GM19238 (cell line): ENCODE measurements around the gene DNAI2.

Source experiments
- DNase-seq: peaks from one replicate; pipeline ENCODE4 v3.0.0; 2011; ENCODE audit warnings: low spot score; ENCODE audit not compliant: insufficient read length

DNAI2 gene

DNA sequence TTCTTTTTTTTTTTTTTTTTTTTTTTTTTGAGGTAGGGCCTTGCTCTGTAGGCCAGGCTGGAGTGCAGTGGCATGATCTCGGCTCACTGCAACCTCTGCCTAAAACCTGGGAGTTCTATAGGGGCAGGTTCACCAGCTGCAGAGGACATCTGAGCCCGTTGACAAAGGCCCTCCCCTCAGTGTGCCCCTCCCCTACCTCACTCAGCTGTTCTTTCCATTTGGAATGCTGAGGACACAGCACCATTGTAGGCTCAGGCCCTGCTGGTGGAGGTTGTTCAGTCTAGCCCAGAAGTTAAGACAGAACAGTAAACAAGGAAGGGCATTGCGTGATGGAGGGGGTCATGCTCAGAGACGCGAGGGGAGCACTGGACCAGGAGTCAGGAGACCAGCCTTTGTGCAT, 30.1 kb downstream of the DNAI2 start:
- no peak for DNase-seq

DNA sequence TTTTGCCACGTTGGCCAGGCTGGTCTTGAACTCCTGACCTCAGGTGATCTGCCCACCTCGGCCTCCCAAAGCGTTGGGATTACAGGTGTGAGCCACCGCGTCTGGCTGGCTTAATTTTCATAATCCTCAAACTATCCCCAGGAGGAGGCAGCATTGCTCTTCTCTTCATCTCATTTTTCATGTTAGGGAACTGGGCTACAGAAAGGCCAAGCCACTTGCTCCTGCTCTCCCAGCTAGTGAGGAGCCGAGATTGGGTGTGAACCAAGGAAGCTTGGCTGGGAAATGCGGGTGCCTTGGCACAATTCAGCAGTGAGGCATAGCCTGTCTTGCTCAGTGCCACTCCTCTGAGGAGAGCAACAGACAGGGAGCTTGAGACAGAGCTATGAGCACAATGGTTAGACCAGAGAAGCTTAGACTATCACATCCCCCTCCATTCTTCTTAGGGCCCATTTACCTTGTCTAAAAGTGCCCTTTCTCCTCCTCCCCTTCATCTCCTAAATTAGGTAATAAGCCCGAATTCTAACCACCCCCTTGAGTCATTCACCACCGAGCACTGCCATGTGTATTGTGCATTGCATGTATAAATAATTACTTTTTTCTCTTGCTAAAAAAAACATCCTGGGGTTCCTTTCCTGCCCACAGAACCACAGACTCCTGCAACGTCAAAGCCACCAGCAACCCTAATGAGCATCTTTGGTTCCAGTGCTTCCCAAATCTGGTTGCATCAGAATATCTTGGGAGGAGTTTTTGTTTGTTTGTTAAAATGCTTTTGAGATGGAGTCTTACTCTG, 32.0 kb downstream of the DNAI2 start:
- DNase-seq, result no peak

DNA sequence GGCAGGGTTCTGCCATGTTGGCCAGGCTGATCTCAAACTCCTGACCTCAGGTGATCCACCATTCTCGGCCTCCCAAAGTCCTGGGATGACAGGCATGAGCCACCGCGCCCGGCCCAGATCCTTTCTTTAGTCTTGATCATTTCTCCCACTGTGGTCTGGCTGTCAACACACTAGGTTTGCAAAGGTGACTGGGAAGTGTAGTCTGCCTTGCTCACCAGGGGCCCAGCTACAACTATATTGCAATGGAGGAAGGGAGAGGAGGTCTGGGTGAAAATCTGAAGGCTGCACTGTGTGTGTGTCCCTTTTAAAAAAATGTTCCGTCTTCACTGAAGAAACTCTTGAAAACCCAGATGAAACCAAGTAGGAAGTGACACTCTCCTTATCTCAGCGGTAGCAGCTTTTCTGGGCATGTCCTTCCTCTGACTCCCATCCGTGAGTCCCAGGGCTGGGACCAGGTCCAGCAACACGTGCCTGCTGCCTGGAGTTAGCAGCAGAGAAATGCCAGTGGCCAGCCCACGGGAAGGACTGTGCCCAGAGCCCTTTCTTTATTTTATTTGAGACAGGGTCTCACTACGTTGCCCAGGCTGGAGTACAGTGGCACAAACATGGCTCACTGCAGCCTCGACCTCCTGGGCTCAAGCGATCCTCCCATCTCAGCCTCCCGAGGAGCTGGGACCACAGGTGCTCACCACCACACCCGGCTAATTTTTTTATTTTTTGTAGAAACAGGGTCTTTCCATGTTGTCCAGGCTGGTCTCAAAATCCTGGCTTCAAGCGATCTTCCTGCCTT, 34.1 kb downstream of the DNAI2 start:
- DNase-seq, result no peak

DNA sequence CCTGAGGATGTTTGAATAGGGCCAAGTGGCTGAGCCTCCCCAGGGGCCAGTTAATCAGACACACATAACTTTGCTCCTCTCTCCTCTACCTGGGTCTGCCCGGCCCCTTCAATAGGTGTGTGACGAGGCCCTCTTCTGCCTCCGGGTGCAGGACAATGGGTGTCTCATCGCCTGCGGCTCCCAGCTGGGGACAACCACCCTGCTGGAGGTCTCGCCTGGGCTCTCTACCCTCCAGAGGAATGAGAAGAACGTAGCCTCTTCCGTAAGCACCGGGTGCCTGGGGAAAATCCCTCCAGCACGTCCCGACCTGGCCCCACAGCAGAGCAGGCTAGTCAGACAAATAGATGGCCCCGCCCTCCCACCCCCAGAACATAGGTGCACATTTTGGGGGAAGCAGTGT, 35.9 kb downstream of the DNAI2 start:
- no peak for DNase-seq

DNA sequence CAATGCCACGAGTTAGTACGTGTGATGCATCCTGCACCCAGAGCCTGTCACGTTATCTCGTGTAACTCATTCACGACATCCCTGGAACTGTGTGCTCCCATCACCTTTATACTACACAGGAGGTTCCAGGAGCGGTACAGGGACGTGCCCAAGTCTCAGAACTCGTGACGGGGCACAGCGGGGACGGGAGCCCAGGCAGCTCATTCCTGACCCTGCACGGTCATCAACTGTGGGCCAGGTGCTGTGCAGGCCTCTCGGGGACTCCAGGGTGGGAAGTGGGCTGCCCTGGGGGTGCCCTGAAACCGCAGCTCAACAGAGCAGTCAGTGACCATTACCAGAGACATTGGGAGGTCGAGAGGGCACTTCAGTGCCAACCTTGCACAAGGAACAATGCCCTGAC, 40.8 kb downstream of the DNAI2 start:
- DNase-seq, result no peak

DNA sequence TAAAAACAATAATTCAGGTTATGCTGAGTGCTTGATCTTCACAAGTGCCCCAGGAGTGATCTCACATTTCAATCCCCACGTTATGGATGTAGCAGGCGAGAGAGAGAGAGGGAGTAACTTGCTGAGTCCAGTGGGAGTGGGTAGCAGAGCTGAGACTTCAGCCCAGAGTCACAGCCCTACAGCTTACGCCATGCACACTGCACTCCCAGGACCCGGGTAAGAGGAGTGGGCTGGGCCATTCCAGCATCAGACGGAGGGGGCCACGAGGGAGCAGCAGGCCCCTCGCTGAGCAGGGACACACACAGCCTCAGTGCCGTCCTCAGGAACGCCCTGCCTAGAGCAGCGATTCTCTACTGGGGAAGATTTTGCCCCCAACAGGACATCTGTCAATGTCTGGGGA, 42.2 kb downstream of the DNAI2 start:
- no peak for DNase-seq

DNA sequence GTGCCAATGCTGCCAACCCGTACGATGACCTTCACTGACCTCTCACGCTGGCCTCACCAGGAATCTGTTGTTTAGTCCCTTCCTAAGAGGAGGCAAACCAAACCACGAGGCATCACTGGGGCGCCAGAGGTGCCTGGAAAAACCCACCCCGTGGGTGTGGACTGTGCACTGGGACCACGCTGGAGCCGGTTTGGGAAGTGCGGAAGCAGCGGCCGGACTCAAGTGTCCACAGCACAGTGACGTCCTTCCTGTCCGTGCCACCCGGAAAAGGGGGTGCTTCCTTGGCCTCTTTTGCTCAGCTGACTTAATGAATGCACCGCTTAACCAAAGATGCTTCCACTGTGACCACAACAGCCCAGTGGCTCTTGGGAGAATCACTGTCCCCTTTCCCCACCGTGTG, 43.0 kb downstream of the DNAI2 start:
- no peak for DNase-seq

DNA sequence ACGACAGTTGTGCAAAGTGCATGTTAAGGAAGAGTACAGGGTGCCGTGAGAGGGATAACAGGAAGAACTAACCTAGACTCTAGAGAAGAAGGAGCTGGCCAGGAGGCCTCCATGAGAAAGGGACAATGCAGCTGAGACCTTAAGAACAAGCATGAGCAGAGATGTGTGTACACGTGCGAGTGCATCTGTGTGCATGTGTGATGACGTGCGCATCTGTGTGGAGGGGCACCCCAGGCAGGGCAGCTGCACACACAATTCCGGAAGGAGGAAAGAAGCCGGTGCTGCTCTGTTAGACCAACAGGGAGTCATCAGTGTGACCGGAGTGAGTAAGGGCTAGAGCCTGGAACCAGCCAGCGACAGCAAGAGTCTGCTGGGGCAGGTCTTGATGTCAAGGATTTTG, 44.4 kb downstream of the DNAI2 start:
- DNase-seq, result no peak

DNA sequence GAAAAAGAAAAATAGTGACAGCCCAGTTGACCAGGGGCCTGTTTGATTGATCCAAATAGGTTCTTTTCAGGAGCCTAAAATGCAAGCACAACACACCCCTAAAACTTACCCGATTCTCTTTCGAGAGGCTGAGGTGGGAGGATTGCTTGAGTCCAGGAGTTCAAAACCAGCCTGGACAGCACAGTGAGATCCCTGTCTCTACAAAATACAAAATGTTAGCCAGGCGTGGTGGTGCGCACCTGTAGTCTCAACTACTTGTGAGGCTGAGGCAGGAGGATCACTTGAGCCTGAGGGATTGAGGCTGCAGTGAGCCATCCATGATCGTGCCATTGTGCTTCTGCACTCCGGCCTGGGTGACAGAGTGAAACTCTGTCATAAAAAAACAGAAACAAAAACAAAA, 50.5 kb downstream of the DNAI2 start:
- no peak for DNase-seq

DNA sequence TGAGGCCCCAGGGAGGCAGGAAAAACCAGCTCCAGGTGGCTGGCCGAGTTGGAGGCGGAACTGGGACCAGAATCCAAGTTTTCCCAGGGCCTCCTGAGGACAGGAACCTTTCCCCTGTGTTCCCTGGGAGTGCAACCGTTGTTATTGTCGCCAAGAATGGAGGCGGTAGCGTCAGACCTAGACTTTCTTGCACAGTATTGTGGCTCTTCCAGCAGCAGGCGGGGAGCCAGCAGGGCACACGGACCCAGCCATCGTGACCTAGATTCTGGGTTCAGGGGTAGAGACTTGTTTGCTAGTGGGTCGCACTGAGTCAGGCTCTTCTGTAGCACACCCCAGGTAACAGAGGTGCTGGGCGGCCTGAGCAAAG, 51.3 kb downstream of the DNAI2 start:
- DNase-seq, result no peak

DNA sequence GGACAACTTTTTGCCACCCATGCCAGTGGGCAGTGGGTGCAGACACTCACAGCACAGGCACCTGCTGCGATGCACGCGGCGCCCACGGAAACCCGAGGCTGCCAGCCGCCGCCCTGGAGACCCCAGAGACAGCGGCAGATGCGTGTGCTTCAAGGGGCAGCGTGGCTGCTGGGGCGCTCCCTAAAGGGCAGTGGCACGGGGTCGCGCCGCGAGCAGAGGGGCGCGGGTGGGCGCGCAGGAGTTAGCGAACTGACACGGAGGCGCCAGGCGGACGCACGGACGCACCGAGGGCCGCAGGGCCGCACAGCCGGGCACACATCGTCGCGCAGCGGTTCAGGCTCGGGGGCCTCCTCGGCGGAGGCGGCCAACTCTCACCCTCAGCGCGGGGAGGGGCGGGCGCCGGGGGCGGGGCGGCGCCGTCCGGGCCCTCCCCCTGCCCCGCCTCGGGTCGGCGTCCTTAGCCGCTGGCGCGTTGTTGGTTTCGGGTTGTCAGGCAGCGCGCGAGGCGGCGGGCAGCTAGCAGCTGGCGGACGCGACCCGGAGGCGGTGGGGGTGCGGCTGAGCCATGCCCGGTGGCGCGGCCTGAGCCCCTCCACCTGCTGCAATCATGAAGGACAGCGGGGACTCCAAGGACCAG, 51.8 kb downstream of the DNAI2 start, which contains the start of gene KIF19:
KIF19 (plus strand) TSS at position 484 of the 637 bp plus-strand sequence; CDS start at position 608, 124 bp downstream.
- DNase-seq, result peak; percentile 69

DNA sequence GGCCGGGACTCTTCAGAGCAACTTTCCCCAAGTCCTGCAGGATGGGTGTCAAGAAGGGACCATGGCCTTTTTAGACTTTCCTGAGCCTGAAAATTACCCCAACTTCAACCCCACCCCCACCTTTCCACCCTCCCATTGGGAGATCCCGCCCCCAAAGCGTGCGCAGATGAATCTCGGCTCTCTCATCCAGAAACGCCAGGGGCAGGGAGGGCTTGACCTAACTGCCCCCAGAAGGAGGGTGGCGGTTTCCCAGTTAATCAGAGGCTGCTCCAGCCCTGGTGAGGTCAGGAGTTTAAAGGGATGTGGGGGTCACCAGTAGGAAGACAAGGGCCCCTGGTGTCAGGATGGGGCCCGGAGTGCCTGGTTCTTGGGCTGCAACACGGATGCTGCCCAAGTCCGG, 52.5 kb downstream of the DNAI2 start:
- DNase-seq, result no peak

DNA sequence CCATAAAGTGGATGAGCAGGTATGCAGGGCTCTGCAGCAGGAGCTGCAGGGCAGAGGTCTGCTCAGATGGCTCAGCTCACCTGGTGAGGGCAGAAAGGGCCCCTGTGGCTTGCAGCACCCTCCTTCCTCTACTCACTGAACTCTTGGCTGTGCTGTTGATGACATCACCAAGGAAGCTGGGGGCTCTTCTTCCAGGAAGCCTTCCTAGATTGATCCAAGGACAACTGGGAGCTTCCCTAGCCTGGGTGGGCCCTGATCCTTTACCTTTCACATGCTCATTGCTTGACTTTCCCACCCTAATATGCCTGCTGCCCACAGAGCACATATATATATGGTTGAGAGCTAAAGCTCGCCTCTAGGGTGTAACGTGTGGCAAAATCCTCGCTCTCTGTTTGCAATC, 54.5 kb downstream of the DNAI2 start:
- no peak for DNase-seq

DNA sequence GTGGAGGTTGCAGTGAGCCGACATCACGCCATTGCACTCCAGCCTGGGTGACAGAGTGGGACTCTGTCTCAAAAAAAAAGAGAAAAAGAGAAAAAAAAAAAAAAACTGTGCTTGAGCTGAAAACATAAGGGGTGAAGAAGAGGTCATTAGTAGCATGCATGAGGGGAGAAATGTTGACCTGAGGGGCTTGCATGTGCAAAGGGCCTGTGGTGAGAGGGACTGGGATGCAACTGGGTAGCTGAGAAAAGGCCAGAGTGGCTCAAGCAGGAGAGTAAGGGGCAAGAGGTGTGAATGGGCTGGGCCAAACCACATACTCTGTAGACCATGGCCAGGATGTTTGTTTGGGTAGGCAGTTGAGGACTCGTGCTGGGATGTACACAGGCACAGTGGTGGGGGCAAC, 55.3 kb downstream of the DNAI2 start:
- DNase-seq, result no peak

DNA sequence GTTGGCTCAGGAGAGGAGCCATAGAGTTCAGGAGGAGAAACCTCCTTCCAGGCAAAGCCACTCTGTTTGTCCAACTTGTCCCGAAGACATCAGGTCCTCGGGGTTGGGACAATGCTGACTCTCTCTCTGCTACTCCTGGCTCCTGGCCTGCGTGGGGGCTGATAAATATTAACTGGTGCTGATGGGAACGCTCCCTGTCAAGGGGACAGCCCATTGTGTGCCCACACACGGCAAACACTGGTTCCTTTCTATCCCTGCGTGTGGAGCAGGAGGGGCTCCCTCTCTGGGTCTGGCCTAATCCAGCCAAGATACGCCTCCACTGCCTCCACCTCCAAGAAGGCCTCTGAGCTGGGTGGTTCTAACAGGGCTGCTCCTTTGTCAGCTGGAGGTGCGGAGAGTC, 56.4 kb downstream of the DNAI2 start:
- DNase-seq, result no peak

DNA sequence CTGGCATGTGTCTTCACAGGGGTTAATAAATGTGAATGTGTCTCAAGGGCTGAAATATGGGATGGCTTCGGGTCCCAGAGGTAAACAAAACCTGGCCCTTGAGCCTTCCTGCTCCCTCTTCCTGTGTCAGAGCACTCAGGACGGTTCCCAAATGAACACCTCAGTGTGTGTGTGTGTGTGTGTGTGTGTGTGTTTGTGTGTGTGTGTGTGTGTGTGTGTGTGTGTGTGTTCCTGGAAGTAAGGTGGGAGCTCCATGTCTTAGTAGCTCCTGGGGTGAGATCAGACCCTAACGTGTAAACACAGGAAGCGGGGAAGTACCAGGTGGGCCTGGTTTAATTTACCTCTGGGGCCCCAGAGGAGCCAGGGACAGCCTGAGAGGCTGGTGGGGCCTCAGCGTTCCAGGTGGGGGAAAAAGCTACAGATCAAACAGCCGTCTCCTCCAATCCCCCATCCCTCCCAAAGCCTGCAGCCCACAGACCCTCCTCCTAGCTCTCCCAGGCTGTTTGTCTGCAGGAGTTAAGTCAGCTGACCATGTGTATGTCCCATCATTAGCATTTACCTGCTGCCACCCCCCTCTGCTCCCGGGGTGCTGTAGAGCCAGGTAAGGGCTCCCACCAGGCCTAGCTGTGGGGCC, 58.1 kb downstream of the DNAI2 start:
- no peak for DNase-seq

DNA sequence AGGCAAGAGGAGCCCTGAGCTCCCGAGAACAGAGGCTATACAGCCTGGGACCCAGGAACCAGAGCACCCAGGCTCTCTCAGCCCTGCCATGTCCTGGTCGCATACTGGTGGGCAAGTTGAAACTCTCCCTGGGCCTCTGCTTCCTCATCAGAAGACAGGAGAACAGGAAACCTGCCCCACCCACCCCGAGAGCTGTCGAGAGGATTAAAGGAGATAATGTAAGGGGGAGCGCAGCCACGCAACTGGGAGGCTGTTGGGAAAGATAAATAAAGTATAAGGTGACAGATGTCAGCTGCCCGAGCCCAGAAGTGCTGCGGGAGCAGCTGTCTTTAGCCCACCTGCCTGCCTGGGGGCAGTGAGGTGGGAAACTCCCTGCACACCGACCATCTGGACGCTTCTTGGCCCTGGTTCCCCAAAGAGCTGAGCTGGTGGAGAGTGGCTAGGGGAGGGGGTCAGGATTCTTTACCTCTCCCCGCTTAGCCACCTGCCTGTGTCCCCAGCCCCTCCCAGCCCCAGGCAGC, 58.8 kb downstream of the DNAI2 start:
- DNase-seq, result no peak

DNA sequence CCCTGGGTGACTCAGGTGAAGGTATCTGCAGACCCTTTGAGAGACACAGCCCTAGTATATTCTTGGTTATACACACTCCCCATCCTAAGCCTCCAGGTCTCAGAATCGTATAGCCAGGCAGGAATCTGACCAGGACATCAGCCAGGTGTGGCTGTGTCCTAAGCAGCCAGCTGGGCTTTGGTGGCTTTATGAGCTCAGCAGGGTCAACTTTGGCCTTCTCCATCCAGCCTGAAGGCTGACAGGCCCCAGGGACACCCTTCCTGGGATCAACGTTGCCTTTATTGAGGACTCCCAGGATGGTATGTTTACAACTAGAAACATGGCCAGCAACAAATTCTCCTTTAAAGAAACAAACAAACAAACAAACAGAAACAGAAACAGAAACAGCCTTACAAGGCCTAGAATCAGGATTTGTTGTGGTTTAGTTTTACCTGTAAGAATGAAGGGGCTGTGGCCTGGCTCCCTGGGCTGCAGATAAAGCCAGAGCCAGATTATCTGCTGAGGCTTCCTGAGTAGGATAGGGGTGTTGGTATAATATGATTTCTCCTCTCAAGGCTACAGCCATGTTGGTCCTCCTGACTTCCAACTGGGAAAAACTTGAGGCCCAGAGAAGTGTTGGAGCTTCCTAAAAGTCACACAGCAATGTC, 60.5 kb downstream of the DNAI2 start:
- DNase-seq, result no peak

DNA sequence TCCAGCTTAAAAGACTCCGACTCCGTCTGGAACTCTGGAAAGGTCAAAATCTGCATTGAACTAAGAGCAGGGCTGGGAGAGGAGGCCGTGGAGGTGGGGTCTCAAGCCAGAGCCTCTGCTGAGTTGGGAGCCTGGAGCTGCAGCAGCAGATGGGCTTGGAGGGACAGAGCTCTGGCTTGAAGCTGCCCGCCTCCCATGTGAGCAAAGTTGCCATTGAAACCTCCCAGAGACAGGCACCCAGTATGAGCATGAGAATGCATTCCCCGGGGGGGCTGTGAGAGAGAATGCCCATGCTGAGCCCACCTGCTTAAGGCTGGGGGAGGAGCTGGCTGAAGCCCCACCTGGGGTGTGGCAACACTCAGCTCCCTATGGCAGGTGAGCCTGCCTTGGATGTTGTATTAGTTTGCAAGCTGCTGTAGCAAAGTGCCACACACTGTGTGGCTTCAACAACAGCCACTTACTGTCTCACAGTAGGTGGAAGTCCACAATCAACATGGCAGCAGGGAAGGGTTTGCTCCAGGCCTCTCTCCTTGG, 61.6 kb downstream of the DNAI2 start:
- no peak for DNase-seq

DNA sequence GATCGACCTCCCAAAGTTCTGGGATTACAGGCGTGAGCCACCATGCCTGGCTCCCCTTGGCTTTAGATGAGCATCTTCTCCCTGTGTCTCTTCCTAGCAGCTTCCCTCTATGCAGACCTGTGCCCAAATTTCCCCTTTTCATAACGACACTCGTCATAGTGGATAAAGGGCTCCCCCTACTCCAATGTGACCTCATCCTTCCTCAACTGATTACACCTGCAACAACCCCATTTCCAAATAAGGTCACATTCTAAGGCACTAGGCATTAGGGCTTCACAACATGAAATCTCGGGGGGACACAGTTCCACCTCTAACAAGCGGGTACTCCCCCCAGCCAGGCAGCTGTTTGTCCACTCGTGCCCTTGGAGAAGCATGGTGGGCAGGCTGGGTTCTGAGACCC, 62.3 kb downstream of the DNAI2 start:
- DNase-seq, result no peak
